GM21526 (cell line): Measurements from ENCODE around the gene PTCHD4.
"Not testable (repeated sequence)": the region's sequence is repeated elsewhere in the genome, so short reads cannot be mapped to it uniquely, and the experiment has no call there.

Experiments
- ATAC-seq: cut with Tn5 transposase; IDR thresholded peaks from one replicate; pipeline ENCODE4 v1.9.1; 2021; ENCODE audit warnings: moderate library complexity; ENCODE audit not compliant: unreplicated experiment, low FRiP score

The PTCHD4 gene

GRCh38 chr6:48111143-48111506 lies at the start of gene PTCHD4:
Gene PTCHD4, minus strand, starts transcription at chr6:48111197. Its CDS starts 42,240 bp downstream, at chr6:48068957.
- no peak for ATAC-seq

GRCh38 chr6:48151142-48151541 lies 40.1 kb upstream of the PTCHD4 start:
- ATAC-seq: no peak

- ATAC-seq: no peak
These were observed 39.7 kb upstream of the PTCHD4 start for GRCh38 chr6:48150701-48151100.

DNA sequence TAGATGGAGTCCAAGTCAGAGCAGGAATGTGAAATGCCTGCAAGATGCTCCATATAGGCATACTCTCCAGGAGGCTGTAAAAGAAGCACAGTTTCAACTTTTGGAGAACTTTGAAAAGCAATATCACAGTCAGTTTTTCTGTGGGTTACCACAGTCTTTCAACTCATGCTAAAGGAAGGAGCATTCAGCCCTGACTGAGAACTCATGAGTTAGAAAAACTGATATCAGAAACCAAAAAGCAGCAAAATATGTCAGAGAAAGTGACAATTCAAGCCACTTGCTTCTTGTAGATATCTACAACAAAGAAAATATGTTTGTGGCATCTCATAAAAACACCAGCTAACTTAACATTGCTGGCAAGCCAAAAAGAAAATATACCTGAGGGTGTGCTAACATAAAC lies 36.1 kb upstream of the PTCHD4 start:
- no peak for ATAC-seq

DNA sequence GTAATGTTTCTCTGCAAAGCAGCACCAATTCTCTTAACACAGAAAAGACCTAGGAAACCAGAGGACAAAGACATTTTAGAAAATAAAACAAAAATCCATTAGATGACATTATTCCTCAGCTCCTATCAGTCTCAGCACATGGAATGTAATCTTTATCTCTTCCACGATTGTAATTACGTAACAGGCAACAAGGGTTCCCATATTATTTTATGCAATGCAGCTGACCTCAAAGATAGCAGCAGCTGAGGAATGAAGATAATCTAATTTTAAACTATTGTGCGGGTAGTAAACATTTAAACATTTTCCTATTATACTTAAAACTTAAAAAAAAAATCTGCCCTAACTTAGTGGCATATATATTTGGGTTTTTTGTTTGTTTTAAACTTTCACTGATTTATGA lies 33.0 kb upstream of the PTCHD4 start:
- no peak for ATAC-seq

GRCh38 chr6:48141975-48142374 lies 31.0 kb upstream of the PTCHD4 start:
- no peak for ATAC-seq

GRCh38 chr6:48139818-48140614 lies 29.0 kb upstream of the PTCHD4 start:
- no peak for ATAC-seq

- ATAC-seq: no peak
These were observed 25.9 kb upstream of the PTCHD4 start for GRCh38 chr6:48136856-48137255.

DNA sequence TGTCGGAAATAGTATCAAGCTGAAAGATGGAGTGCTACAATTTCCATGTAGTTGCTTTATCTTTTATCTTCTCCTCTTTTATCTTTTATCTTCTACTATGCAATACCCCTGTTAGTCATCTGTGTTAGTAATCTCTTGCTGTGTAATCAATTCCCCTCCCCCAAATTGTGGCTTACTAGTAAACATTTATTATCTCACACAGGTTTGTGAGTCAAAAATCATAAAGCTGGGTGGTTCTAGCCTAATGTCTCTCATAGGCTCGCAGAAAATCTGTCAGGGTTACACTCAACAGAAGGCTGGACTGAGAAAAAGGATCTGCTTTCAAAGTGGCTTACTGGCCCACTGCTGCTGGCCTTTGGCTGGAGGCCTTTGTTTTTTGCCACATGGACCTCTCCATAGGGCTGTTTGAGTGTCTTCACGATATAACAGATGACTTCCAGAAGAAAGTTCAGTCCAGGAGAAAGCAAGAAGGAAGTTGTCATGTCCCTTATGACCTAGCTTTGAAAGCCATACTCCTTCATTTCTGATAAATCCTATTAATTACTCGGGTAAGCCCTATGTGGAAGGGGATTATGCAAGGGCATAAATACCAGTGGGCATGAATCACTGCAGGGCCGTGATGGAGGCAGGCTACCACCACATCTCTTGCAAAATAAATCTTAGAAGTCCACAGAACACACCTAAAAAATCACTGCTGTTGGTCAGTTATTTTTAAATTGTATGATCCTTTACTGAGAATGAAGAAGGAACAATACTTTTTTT lies 24.5 kb upstream of the PTCHD4 start:
- no peak for ATAC-seq

DNA sequence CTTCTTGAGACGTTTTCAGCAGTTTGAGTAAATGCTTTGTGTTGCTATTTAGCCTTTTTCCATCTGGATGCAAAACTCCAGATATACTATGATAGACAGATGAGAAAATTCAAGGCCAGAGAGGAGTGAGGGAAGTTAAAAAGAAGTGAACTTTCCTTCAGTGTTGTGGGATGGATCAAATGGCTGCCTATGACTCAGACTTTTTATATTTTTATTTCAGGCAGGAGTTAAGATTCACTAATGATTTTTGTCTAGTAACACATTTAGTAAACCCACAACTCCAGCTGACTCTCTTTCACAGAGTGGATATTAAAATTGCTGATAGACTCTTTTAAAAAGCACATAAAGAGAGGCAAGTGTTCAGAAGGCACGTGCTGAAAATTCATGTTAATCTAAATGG lies 23.2 kb upstream of the PTCHD4 start:
- ATAC-seq: no peak

GRCh38 chr6:48123601-48124000 lies 12.6 kb upstream of the PTCHD4 start:
- ATAC-seq: no peak

DNA sequence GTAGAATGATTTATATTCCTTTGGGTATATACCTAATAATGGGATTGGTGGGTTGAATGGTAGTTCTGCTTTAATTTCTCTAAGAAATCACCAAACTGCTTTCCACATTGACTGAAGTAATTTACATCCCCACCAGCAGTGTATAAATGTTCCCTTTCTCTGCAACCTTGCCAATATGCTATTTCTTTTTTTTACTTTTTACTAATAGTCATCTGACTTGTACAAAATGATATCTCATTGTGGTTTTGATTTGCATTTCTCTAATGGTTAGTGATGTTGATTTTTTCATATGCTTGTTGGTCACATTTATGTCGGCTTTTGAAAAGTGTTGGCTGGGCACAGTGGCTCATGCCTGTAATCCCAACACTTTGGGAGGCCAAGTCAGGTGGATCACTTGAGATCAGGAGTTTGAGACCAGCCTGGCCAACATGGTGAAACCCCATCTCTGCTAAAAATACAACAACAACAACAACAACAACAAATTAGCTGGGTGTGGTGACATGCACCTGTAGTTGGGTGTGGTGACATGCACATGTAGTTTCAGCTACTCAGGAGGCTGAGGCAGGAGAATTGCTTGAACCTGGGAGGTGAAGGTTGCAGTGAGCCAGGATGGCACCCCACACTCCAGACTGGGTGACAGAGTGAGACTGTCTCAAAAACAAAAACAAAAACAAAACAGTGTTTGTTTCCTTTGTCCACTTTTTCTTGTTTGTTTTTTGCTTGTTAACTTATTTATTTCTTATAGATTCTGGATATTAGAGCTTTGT lies 11.2 kb upstream of the PTCHD4 start:
- ATAC-seq: not testable (repeated sequence)

DNA sequence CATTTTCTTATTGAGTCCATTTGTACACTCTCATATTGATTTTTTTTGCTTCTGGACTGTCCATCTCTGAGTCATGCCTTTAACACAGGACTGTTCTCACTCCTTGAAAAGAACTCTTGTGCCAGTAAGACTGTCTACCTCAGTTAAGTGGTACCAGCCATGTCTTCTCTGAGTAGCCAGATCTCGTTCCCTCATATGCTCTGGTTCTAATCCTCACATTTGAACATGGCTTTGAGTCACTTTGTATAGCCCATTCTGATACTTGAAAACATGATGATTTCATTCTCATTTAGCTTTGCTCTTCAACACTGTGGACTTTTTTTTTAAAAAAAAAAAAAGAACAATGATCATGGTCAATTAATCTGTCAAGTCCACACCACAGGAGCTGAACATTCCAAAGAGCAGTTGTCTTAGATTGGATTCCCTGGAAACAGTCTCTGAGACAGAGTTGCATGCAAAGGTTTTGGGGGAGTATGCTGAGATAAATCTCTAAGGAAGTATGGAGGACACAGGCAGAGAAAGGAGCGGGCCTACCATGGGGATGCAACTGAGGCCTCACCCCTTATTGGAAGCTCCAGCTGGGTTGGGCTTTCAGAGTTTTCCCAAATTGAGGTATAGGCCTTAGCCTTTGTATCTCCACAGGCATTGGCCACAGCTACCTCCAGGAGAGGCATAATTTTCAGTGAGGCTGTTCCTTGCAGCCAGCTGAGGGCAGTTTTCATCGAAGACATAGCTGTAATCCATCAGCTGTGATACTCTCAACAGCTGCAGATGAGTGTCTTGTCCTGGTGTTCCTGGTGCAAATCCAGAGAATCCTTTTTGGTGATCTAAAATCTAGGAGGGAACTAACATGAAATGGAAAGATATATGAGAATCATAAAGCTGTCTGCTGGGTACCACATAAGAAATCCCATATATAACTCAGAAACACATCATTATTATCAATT lies 6.0 kb upstream of the PTCHD4 start:
- no peak for ATAC-seq

- ATAC-seq: no peak
These were observed 2.1 kb upstream of the PTCHD4 start for GRCh38 chr6:48113130-48113529.

- no peak for ATAC-seq
These were observed 578 bp upstream of the PTCHD4 start for GRCh38 chr6:48111575-48111974.

DNA sequence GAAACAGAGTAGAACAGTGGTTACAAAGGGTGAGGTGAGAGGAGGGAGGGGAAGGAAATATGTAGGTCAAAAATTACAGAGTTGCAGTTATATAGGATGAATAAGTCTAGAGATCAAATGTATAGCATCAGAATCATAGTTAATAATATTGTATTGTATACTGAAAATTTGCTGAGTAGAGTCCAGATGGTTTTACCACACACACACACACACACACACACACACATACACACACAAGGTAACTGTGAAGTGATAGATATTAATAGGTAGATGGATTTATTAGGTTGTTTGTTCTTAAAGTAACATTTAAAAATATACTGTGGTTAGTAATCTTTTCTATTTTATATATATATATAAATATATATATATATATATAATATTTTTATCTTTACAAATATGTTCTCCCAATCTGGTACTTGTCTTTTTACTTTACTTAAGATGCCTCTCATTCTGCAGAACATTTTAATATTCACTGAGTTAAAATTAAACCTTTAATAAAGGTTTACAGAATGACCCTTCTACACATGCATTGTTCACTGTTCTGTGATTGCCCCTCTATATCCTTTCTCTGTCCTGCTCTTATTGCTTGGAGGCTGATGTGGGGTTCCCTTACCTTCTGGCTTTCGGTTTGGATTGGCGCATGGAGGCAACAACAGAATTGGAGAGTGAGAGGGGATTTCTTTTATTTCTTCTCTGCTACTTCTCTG lies 408 bp downstream of the PTCHD4 start:
- ATAC-seq: no peak

DNA sequence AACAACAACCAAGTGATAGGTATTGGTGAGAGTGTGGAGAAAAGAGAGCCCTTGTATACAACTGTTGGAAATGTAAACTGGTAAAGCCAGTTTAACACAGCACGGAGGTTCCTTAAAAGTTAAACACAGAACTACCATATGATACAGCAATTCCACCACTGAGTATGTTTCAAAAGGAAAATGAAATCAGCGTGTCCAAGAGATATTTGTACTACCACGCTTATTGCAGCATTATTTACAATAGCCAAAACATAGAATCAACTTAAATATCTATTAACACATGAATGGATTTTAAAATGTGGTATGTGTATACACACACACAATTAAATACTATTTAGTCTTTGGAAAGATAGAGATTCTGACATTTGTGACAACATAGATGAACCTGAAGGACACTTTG lies 1.1 kb downstream of the PTCHD4 start:
- ATAC-seq: no peak

DNA sequence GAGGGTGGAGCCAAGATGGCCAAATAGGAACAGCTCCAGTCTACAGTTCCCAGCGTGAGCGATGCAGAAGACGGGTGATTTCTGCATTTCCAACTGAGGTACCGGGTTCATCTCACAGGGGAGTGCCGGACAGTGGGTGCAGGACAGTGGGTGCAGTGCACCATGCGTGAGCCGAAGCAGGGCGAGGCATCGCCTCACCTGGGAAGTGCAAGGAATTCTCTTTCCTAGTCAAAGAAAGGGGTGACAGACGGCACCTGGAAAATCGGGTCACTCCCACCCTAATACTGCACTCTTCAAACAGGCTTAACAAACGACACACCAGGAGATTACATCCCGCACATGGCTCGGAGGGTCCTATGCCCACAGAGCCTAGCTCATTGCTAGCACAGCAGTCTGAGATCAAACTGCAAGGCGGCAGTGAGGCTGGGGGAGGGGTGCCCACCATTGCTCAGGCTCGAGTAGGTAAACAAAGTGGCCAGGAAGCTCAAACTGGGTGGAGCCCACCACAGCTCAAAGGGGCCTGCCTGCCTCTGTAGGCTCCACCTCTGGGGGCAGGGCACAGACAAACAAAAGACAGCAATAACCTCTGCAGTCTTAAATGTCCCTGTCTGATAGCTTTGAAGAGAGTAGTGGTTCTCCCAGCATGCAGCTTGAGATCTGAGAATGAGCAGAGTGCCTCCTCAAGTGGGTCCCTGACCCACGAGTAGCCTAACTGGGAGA lies 8.4 kb downstream of the PTCHD4 start:
- not testable (repeated sequence) for ATAC-seq

DNA sequence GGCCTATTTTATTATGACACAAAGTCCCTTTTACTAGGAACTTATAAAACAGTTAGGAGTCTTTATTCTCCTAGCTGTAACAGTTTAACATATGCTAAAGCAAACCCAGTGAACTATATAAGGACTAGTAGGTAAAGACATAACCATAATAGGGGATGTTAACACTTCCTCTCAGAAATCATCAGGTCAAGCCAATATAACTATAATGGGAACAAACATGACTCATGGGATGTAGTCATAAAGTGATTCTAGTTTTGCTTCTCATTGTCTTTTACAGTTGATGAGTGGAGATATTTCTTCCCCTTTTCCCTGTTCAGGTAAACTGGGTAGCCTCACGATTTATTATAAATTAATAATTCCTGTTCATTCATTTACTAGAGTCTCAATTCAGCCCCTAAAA lies 9.7 kb downstream of the PTCHD4 start:
- ATAC-seq: no peak
